Fibroblast of lung (primary cell): ENCODE results near the gene SDHAF1. TPM values are rescaled to one million over a fixed set of nuclear protein-coding genes. Genes with fewer than 3 reads are reported as not detected.

ENCODE experiments used
- DNase-seq, 2 donors: peaks; one replicate each; pipeline versions ENCODE4 v3.0.0 to v3.0.0-alpha.2; 2010; ENCODE audit warnings: low read depth in 2 of 2
- H2AFZ ChIP-seq: 2 replicates; pipeline ENCODE4 v1.5.1; 2012; ENCODE audit warnings: low read length, control low read depth, inconsistent platforms
- H3K27ac ChIP-seq: 2 replicates; pipeline ENCODE4 v1.5.1; 2011; ENCODE audit warnings: low read length, control low read depth; ENCODE audit not compliant: insufficient read depth
- H3K27me3 ChIP-seq: 2 replicates; pipeline ENCODE4 v1.5.1; 2011; ENCODE audit warnings: mild to moderate bottlenecking, low read length; ENCODE audit not compliant: control insufficient read depth, insufficient read depth
- H3K36me3 ChIP-seq: 2 replicates; pipeline ENCODE4 v1.5.1; 2011; ENCODE audit warnings: low read length; ENCODE audit not compliant: control insufficient read depth, insufficient read depth
- H3K4me1 ChIP-seq: 2 replicates; pipeline ENCODE4 v1.5.1; 2011; ENCODE audit warnings: low read length; ENCODE audit not compliant: control insufficient read depth, insufficient read depth; ENCODE audit errors: extremely low read depth
- H3K4me2 ChIP-seq: 2 replicates; pipeline ENCODE4 v1.5.1; 2011; ENCODE audit warnings: low read length, control low read depth; ENCODE audit not compliant: insufficient read depth; ENCODE audit errors: extremely low read depth
- H3K4me3 ChIP-seq, 4 experiments: fragments of 200-600 bp in 1 of 4; sonication (generic) in 1 of 4; replicated peaks in 1 of 4; 2 replicates each; pipeline ENCODE4 v1.5.1; 2011 to 2016; ENCODE audit warnings: low read length in 4 of 4, low read depth in 3 of 4, mild to moderate bottlenecking in 3 of 4, control low read depth in 2 of 4, inconsistent platforms in 1 of 4, mixed read lengths in 1 of 4; ENCODE audit not compliant: insufficient read depth in 1 of 4; ENCODE audit errors: control extremely low read depth in 1 of 4
- H3K79me2 ChIP-seq: 2 replicates; pipeline ENCODE4 v1.5.1; 2012; ENCODE audit warnings: mild to moderate bottlenecking, low read length, inconsistent platforms; ENCODE audit not compliant: control insufficient read depth, insufficient read depth
- H3K9ac ChIP-seq: 2 replicates; pipeline ENCODE4 v1.5.1; 2011; ENCODE audit warnings: mild to moderate bottlenecking, low read length, control low read depth; ENCODE audit not compliant: insufficient read depth
- H3K9me3 ChIP-seq: 2 replicates; pipeline ENCODE4 v1.5.1; 2012; ENCODE audit warnings: low read depth, low read length; ENCODE audit not compliant: control insufficient read depth, insufficient read depth
- H4K20me1 ChIP-seq: 2 replicates; pipeline ENCODE4 v1.5.1; 2011; ENCODE audit warnings: low read length; ENCODE audit not compliant: control insufficient read depth, insufficient read depth; ENCODE audit errors: extremely low read depth
- CTCF ChIP-seq, 2 donors: IDR thresholded peaks in 1 of 2; conservative IDR thresholded peaks in 1 of 2; 1 replicate in 1 of 2; 2 replicates in 1 of 2; pipeline ENCODE4 v1.5.1; 2011 to 2012; ENCODE audit warnings: low read length in 2 of 2, control low read depth in 1 of 2, inconsistent platforms in 1 of 2, low read depth in 1 of 2, mild to moderate bottlenecking in 1 of 2
- EZH2 ChIP-seq: IDR thresholded peaks from 2 replicates; pipeline ENCODE4 v1.5.1; 2012; ENCODE audit warnings: low read length, control low read depth, mild to moderate bottlenecking; ENCODE audit errors: missing control alignments
- polyA plus RNA-seq, 2 donors: library from polyadenylated mRNA; depleted of rRNA in 1 of 2; stranded (reverse) in 1 of 2; unstranded in 1 of 2; fragments of >200 nt; gene quantifications; 2 replicates each; pipeline ENCODE4 v1.2.1, GENCODE V29; 2011 to 2012; ENCODE audit warnings: missing spikeins in 1 of 2
- total RNA-seq: library from RNA; depleted of rRNA; stranded (reverse); fragments of >200 nt; gene quantifications from 2 replicates; pipeline ENCODE4 v1.2.1, GENCODE V29; 2014

SDHAF1 gene
- total and polyA plus RNA-seq, 2 donors (not counting 1 experiment from before 2014, with no cell fraction given) = 6.4 to 7.8 TPM

- H2AFZ ChIP-seq = no peak overlapping the region
These were observed 30.6 kb downstream of the SDHAF1 start for GRCh38 chr19:36025541-36025940.

GRCh38 chr19:36026091-36026876 lies 31.3 kb downstream of the SDHAF1 start:
- no peak overlapping the region for H2AFZ ChIP-seq
- H3K9me3 ChIP-seq = no peaks in the 10 kb centered on the region
- no peaks in the 10 kb centered on the region for H3K27me3 ChIP-seq
- no peak overlapping the region for H3K4me3 ChIP-seq
- no peak overlapping the region for H3K4me2 ChIP-seq
- H3K36me3 ChIP-seq = peaks cover 21% of the 10 kb centered on the region
- TF ChIP-seq CTCF (conservative IDR thresholded peaks at IDR 0.05 in 1 of 2, IDR thresholded peaks at IDR 0.05 in 1 of 2; ENCODE audit: low read depth in 1 of 2, low read length in 2 of 2) (no peak), EZH2 (no peak)
- H3K4me1 ChIP-seq = no peaks in the 10 kb centered on the region
- no peaks in the 10 kb centered on the region for H4K20me1 ChIP-seq
- DNase-seq = no peak
- H3K27ac ChIP-seq = no peak overlapping the region
- H3K79me2 ChIP-seq = no peaks in the 10 kb centered on the region
- no peak overlapping the region for H3K9ac ChIP-seq

More at GRCh38 chr19:36025541-36025940, 30.6 kb downstream of the SDHAF1 start:
- Histone ChIP-seq H3K27ac (no peak overlapping the region), H3K4me1 (no peaks in the 10 kb centered on the region), H3K36me3 (peaks cover 21% of the 10 kb centered on the region), H3K4me2 (no peak overlapping the region), H3K27me3 (no peaks in the 10 kb centered on the region), H3K4me3 (no peak overlapping the region), H3K9ac (no peak overlapping the region), H4K20me1 (no peaks in the 10 kb centered on the region), H3K79me2 (no peaks in the 10 kb centered on the region), H3K9me3 (no peaks in the 10 kb centered on the region)
- TF ChIP-seq EZH2 (no peak), CTCF (conservative IDR thresholded peaks at IDR 0.05 in 1 of 2, IDR thresholded peaks at IDR 0.05 in 1 of 2; ENCODE audit: low read depth in 1 of 2, low read length in 2 of 2) (no peak)
- DNase-seq = no peak

- TF ChIP-seq EZH2 (no peak), CTCF (conservative IDR thresholded peaks at IDR 0.05 in 1 of 2, IDR thresholded peaks at IDR 0.05 in 1 of 2; ENCODE audit: low read depth in 1 of 2, low read length in 2 of 2) (no peak)
- Histone ChIP-seq H3K9ac (no peak overlapping the region), H3K27ac (no peak overlapping the region), H3K4me3 (no peak overlapping the region), H3K27me3 (no peaks in the 10 kb centered on the region), H3K79me2 (no peaks in the 10 kb centered on the region), H3K36me3 (peaks cover 21% of the 10 kb centered on the region), H4K20me1 (no peaks in the 10 kb centered on the region), H3K9me3 (no peaks in the 10 kb centered on the region), H3K4me1 (no peaks in the 10 kb centered on the region), H3K4me2 (no peak overlapping the region), H2AFZ (no peak overlapping the region)
- DNase-seq = no peak
These were observed 32.7 kb downstream of the SDHAF1 start for GRCh38 chr19:36027696-36028095.
